B cell (primary cell): ENCODE data around the gene MEGF11. TPM values are rescaled to one million over a fixed set of nuclear protein-coding genes. Genes with fewer than 3 reads are reported as not detected.

ENCODE experiments used
- ATAC-seq: fragments of 200-7000 bp; cut with Tn5 transposase; one replicate; pipeline ENCODE4 v1.10.0; 2021; ENCODE audit warnings: low read depth, mild to moderate bottlenecking, moderate number of reproducible peaks, moderate library complexity
- CTCF ChIA-PET: fragments of 350-600 bp; sonication (Branson Sonifier 250); formaldehyde crosslinking; loops from one replicate; lab custom pipeline; 2021; ENCODE audit warnings: antibody characterized with exemption, inconsistent platforms; lab: Charles Lee
- POLR2A ChIA-PET: fragments of 350-600 bp; sonication (Branson Sonifier 250); formaldehyde crosslinking; loops from one replicate; lab custom pipeline; 2021; ENCODE audit warnings: antibody characterized with exemption; lab: Charles Lee
- DNase-seq: peaks from one replicate; pipeline ENCODE4 v3.0.0; 2013
- H2AFZ ChIP-seq: 2 replicates; pipeline ENCODE4 v1.6.1; 2012; ENCODE audit warnings: mild to moderate bottlenecking, low read depth, low read length; ENCODE audit not compliant: insufficient read depth, poor library complexity, severe bottlenecking
- H3K27ac ChIP-seq, 2 donors: 1 replicate in 1 of 2; 2 replicates in 1 of 2; pipeline ENCODE4 v1.5.1; 2012 to 2013; ENCODE audit warnings: low read length in 2 of 2, mild to moderate bottlenecking in 2 of 2, moderate library complexity in 1 of 2
- H3K27me3 ChIP-seq, 4 experiments: fragments of 200-600 bp in 1 of 4; sonication (generic) in 1 of 4; replicated peaks in 1 of 4; 1 replicate in 2 of 4; 2 replicates in 2 of 4; pipeline versions ENCODE4 v1.6.1 to v1.7.0; 2013 to 2016; ENCODE audit warnings: low read length in 3 of 4, mild to moderate bottlenecking in 2 of 4, mixed read lengths in 1 of 4, moderate library complexity in 1 of 4; ENCODE audit not compliant: insufficient read depth in 4 of 4, control insufficient read depth in 3 of 4; ENCODE audit errors: control extremely low read depth in 1 of 4
- H3K36me3 ChIP-seq, 2 experiments: replicated peaks in 1 of 2; 1 replicate in 1 of 2; 2 replicates in 1 of 2; pipeline versions ENCODE4 v1.6.1 to v1.7.1; 2013; ENCODE audit warnings: low read length in 1 of 2; ENCODE audit not compliant: insufficient read depth in 2 of 2, control insufficient read depth in 1 of 2; ENCODE audit errors: control extremely low read depth in 1 of 2, extremely low read depth in 1 of 2
- H3K4me1 ChIP-seq, 2 donors: fragments of 200-600 bp in 1 of 2; sonication (generic) in 1 of 2; 1 replicate in 1 of 2; 2 replicates in 1 of 2; pipeline versions ENCODE4 v1.5.1 to v1.6.1; 2013 to 2017; ENCODE audit warnings: low read length in 2 of 2; ENCODE audit not compliant: control insufficient read depth in 2 of 2, insufficient read depth in 2 of 2
- H3K4me2 ChIP-seq: replicated peaks from 2 replicates; pipeline ENCODE3; 2012; ENCODE audit warnings: mild to moderate bottlenecking, low read depth, low read length; ENCODE audit not compliant: poor library complexity, severe bottlenecking
- H3K4me3 ChIP-seq, 5 experiments: fragments of 200-600 bp in 1 of 5; sonication (generic) in 1 of 5; 1 replicate in 3 of 5; 2 replicates in 2 of 5; pipeline versions ENCODE4 v1.5.1 to v1.7.0; 2011 to 2016; ENCODE audit warnings: low read length in 4 of 5, mild to moderate bottlenecking in 4 of 5, low read depth in 2 of 5, control low read depth in 1 of 5, moderate library complexity in 1 of 5; ENCODE audit not compliant: insufficient read depth in 1 of 5; ENCODE audit errors: control extremely low read depth in 1 of 5, extremely low read depth in 1 of 5
- H3K79me2 ChIP-seq: fragments of 200-600 bp; sonication (generic); one replicate; pipeline ENCODE4 v1.6.0; 2016; ENCODE audit warnings: low read length; ENCODE audit not compliant: control insufficient read depth, insufficient read depth
- H3K9ac ChIP-seq: fragments of 200-600 bp; sonication (generic); 2 replicates; pipeline ENCODE4 v1.6.1; 2017; ENCODE audit warnings: mild to moderate bottlenecking, low read length, moderate library complexity
- H3K9me3 ChIP-seq, 3 donors: one replicate each; pipeline versions ENCODE4 v1.6.1 to v1.7.1; 2013; ENCODE audit warnings: low read length in 2 of 3; ENCODE audit not compliant: control insufficient read depth in 2 of 3, insufficient read depth in 1 of 3; ENCODE audit errors: control extremely low read depth in 1 of 3
- H4K20me1 ChIP-seq: 2 replicates; pipeline ENCODE4 v1.6.0; 2012; ENCODE audit warnings: mild to moderate bottlenecking, low read length; ENCODE audit not compliant: insufficient read depth, control insufficient read depth, poor library complexity, severe bottlenecking
- H3K27ac Mint-ChIP-seq: one replicate; pipeline ENCODE4 v1.8.0; 2021; ENCODE audit warnings: mixed read lengths
- H3K27me3 Mint-ChIP-seq: one replicate; pipeline ENCODE4 v1.8.0; 2021; ENCODE audit warnings: mixed read lengths
- H3K4me1 Mint-ChIP-seq: one replicate; pipeline ENCODE4 v1.8.0; 2021; ENCODE audit warnings: mixed read lengths
- H3K4me3 Mint-ChIP-seq: one replicate; pipeline ENCODE4 v1.8.0; 2021; ENCODE audit warnings: mixed read lengths
- H3K9me3 Mint-ChIP-seq: one replicate; pipeline ENCODE4 v1.8.0; 2022; ENCODE audit warnings: mixed read lengths; ENCODE audit not compliant: insufficient read depth
- CTCF ChIP-seq: fragments of 200-600 bp; IDR thresholded peaks from one replicate; pipeline ENCODE4 v1.8.0; 2022; ENCODE audit warnings: antibody characterized with exemption, mild to moderate bottlenecking
- EZH2 ChIP-seq: IDR thresholded peaks from 2 replicates; pipeline ENCODE4 v1.6.1; 2012; ENCODE audit warnings: borderline replicate concordance, low read depth, mild to moderate bottlenecking, moderate library complexity, low read length; ENCODE audit not compliant: insufficient read depth, poor library complexity, severe bottlenecking
- WGBS: methylation state at CpG from one replicate; pipeline ENCODE4 v1.1.5; 2013; ENCODE audit warnings: missing lambda C conversion rate; ENCODE audit not compliant: insufficient coverage; 5-methylcytosine and 5-hydroxymethylcytosine counted together
- intact Hi-C: fragments of 100-400 bp; cut with micrococcal nuclease; formaldehyde crosslinking; loops from one replicate; pipeline ENCODE4 v1.10.0; 2022
- polyA plus RNA-seq: library from polyadenylated mRNA; depleted of rRNA; stranded (reverse); fragments of >200 nt; gene quantifications from 2 replicates; pipeline ENCODE4 v1.2.3, GENCODE V29; 2012
- total RNA-seq, 2 donors: library from RNA; stranded (reverse); fragments of 120-200 nt in 1 of 2; gene quantifications; 1 replicate in 1 of 2; 2 replicates in 1 of 2; pipeline versions ENCODE4 v1.2.3 to v1.2.4, GENCODE V29; 2013 to 2022

Gene MEGF11
- total and polyA plus RNA-seq, 2 donors (not counting 1 experiment from before 2014, with no cell fraction given), result 0.04 to 0.34 TPM

GRCh38 chr15:66285533-66286280, 32.2 kb upstream of the MEGF11 start:
- ChIA-PET POLR2A (no interaction called here), CTCF (interaction anchor here (0.9 to 1.1 kb wide), 3 partner anchors 35 to 417 kb away, joined by 3 read pairs; partner anchors contain the start of gene RAB11A)
- H2AFZ ChIP-seq, result no peak overlapping the region
- H3K27ac ChIP-seq, result no peak overlapping the region
- no peaks in the 10 kb centered on the region for H3K9me3 Mint-ChIP-seq
- H3K4me2 ChIP-seq, result no peak overlapping the region
- no peaks in the 10 kb centered on the region for H3K27me3 Mint-ChIP-seq
- intact Hi-C loops, result loop anchor here (2.0 to 5.0 kb wide), 2 partner anchors 647 to 688 kb away; no protein-coding TSS in a partner anchor
- no peak overlapping the region for H3K4me3 ChIP-seq
- H3K36me3 ChIP-seq, result no peaks in the 10 kb centered on the region
- H3K27me3 ChIP-seq, result no peaks in the 10 kb centered on the region
- H3K4me3 Mint-ChIP-seq, result no peak overlapping the region
- H3K4me1 Mint-ChIP-seq, result peaks cover 10% of the 10 kb centered on the region
- H3K27ac Mint-ChIP-seq, result no peak overlapping the region
- H3K79me2 ChIP-seq, result peaks cover 13% of the 10 kb centered on the region
- DNase-seq (no peak), ATAC-seq (no peak)
- H3K4me1 ChIP-seq, result peaks cover 0 to 3% of the 10 kb centered on the region in 2 donors
- no peak overlapping the region for H3K9ac ChIP-seq
- no peaks in the 10 kb centered on the region for H4K20me1 ChIP-seq
- WGBS, result 68% methylated on average over 6 of the region's 6 CpGs
- H3K9me3 ChIP-seq, result no peaks in the 10 kb centered on the region
- no peak for TF ChIP-seq EZH2
- no peak for TF ChIP-seq CTCF

- no peak for ATAC-seq
- no peaks in the 10 kb centered on the region for H3K4me1 ChIP-seq
- no peaks in the 10 kb centered on the region for H3K9me3 ChIP-seq
- DNase-seq, result no peak
- H3K4me3 Mint-ChIP-seq, result no peak overlapping the region
- H3K4me3 ChIP-seq, result no peak overlapping the region
- no peak overlapping the region for H3K4me2 ChIP-seq
- H3K27me3 ChIP-seq, result no peaks in the 10 kb centered on the region
- intact Hi-C loops, result no loop called here
- H3K79me2 ChIP-seq, result peaks cover 6% of the 10 kb centered on the region
- H3K27me3 Mint-ChIP-seq, result no peaks in the 10 kb centered on the region
- no peak overlapping the region for H2AFZ ChIP-seq
- no peaks in the 10 kb centered on the region for H3K36me3 ChIP-seq
- H3K27ac Mint-ChIP-seq, result no peak overlapping the region
- H3K27ac ChIP-seq, result no peak overlapping the region
- H3K9me3 Mint-ChIP-seq, result no peaks in the 10 kb centered on the region
- no CpG with 5 or more reads among the region's 3 CpGs for WGBS
- H3K9ac ChIP-seq, result no peak overlapping the region
- CTCF ChIA-PET, result no interaction called here
- POLR2A ChIA-PET, result no interaction called here
- no peaks in the 10 kb centered on the region for H4K20me1 ChIP-seq
- H3K4me1 Mint-ChIP-seq, result peaks cover 5% of the 10 kb centered on the region
- no peak for TF ChIP-seq EZH2
- no peak for TF ChIP-seq CTCF
These were observed 30.7 kb upstream of the MEGF11 start for GRCh38 chr15:66284271-66284670.
